ENCODE data around the gene AP3B1. TPM values are rescaled to one million over a fixed set of nuclear protein-coding genes. Genes with fewer than 3 reads are reported as not detected.

The AP3B1 gene
- total RNA-seq, 1 experiment from 2014 or later = 50.3 TPM

- no peak for ATAC-seq
- TF ChIP-seq NFE2L1 (CRISPR knock-in tag; IDR thresholded peaks at IDR 0.05) (no peak), ATF1 (CRISPR knock-in tag; IDR thresholded peaks at IDR 0.05) (no peak), ELF4 (CRISPR knock-in tag; IDR thresholded peaks at IDR 0.05; ENCODE audit: low read depth) (no peak), GTF2I (CRISPR knock-in tag; conservative IDR thresholded peaks at IDR 0.05) (no peak), E2F4 (CRISPR knock-in tag; IDR thresholded peaks at IDR 0.05; ENCODE audit: borderline replicate concordance, low read depth) (no peak), GABPB1 (CRISPR knock-in tag; IDR thresholded peaks at IDR 0.05) (no peak), CBFB (CRISPR knock-in tag; IDR thresholded peaks at IDR 0.05; ENCODE audit: low read depth) (no peak), SMAD3 (CRISPR knock-in tag; IDR thresholded peaks at IDR 0.05; ENCODE audit: borderline replicate concordance) (no peak), ZNF532 (CRISPR knock-in tag; IDR thresholded peaks at IDR 0.05; ENCODE audit: borderline replicate concordance) (no peak), CTCF (IDR thresholded peaks at IDR 0.05) (no peak), ATF2 (CRISPR knock-in tag; IDR thresholded peaks at IDR 0.05; ENCODE audit: borderline replicate concordance, low read depth) (no peak), GRHL2 (CRISPR knock-in tag; IDR thresholded peaks at IDR 0.05; ENCODE audit: insufficient replicate concordance, severe bottlenecking) (no peak)
- no peak overlapping the region; the same call in 1 of the 2 replicates for H3K27ac Mint-ChIP-seq
- peaks cover 24% of the 10 kb centered on the region for H3K4me1 Mint-ChIP-seq
- peaks cover under 1% of the 10 kb centered on the region; the same call in 1 of the 2 replicates for H3K36me3 Mint-ChIP-seq
- ChIA-PET POLR2A (no interaction called here), CTCF (interaction anchor here (1.0 kb wide), 1 partner anchor 20 kb away, joined by 3 read pairs; no protein-coding TSS in a partner anchor)
- no peak for DNase-seq (ENCODE audit: low spot score)
- no peaks in the 10 kb centered on the region for H3K9me3 Mint-ChIP-seq
- no peak overlapping the region for H3K4me3 Mint-ChIP-seq
- H3K27me3 Mint-ChIP-seq (ENCODE audit: low read depth) = no peaks in the 10 kb centered on the region
Measured at GRCh38 chr5:78108564-78108963, 185.9 kb downstream of the AP3B1 start.

GRCh38 chr5:78103232-78103918 lies 191.1 kb downstream of the AP3B1 start:
- DNase-seq (ENCODE audit: low spot score) (no peak), ATAC-seq (no peak)
- H3K4me1 Mint-ChIP-seq = peaks cover 22% of the 10 kb centered on the region
- H3K27ac Mint-ChIP-seq = no peak overlapping the region
- no peaks in the 10 kb centered on the region for H3K27me3 Mint-ChIP-seq (ENCODE audit: low read depth)
- peaks cover 25% of the 10 kb centered on the region for H3K36me3 Mint-ChIP-seq
- peaks cover 10% of the 10 kb centered on the region for H3K9me3 Mint-ChIP-seq
- CTCF ChIA-PET = interaction anchor here (1.0 kb wide), 1 partner anchor 25 kb away, joined by 3 read pairs; no protein-coding TSS in a partner anchor
- H3K4me3 Mint-ChIP-seq = no peak overlapping the region
- POLR2A ChIA-PET = interaction anchor here (0.5 kb wide), 1 partner anchor 328 kb away, joined by 6 read pairs; no protein-coding TSS in a partner anchor
- TF ChIP-seq ZNF121 (CRISPR knock-in tag; IDR thresholded peaks at IDR 0.05) (no peak), ZNF425 (CRISPR knock-in tag; conservative IDR thresholded peaks at IDR 0.05) (no peak), E2F4 (CRISPR knock-in tag; IDR thresholded peaks at IDR 0.05; ENCODE audit: borderline replicate concordance, low read depth) (no peak), MXD4 (CRISPR knock-in tag; IDR thresholded peaks at IDR 0.05; ENCODE audit: borderline replicate concordance) (no peak), SMAD4 (CRISPR knock-in tag; IDR thresholded peaks at IDR 0.05) (no peak), RORB (CRISPR knock-in tag; IDR thresholded peaks at IDR 0.05) (no peak), JAZF1 (CRISPR knock-in tag; IDR thresholded peaks at IDR 0.05) (no peak), USF1 (CRISPR knock-in tag; IDR thresholded peaks at IDR 0.05) (no peak), ZNF232 (CRISPR knock-in tag; IDR thresholded peaks at IDR 0.05) (no peak), ZNF416 (CRISPR knock-in tag; IDR thresholded peaks at IDR 0.05) (no peak)
